Loucy (cell line): ENCODE data around the gene HDLBP.

Source experiments
- EZH2phosphoT487 ChIP-seq: fragments of 200-600 bp; IDR thresholded peaks from 2 replicates; pipeline ENCODE4 v1.6.1; 2018; ENCODE audit warnings: antibody characterized with exemption, mild to moderate bottlenecking, moderate library complexity, borderline replicate concordance
- TF ChIP-seq, protein P1 (sequence below): fragments of 200-600 bp; sonication (generic); conservative IDR thresholded peaks from 2 replicates; pipeline ENCODE4 v1.5.1; 2014; ENCODE audit warnings: mild to moderate bottlenecking, antibody characterized with exemption, low read length

DNA sequence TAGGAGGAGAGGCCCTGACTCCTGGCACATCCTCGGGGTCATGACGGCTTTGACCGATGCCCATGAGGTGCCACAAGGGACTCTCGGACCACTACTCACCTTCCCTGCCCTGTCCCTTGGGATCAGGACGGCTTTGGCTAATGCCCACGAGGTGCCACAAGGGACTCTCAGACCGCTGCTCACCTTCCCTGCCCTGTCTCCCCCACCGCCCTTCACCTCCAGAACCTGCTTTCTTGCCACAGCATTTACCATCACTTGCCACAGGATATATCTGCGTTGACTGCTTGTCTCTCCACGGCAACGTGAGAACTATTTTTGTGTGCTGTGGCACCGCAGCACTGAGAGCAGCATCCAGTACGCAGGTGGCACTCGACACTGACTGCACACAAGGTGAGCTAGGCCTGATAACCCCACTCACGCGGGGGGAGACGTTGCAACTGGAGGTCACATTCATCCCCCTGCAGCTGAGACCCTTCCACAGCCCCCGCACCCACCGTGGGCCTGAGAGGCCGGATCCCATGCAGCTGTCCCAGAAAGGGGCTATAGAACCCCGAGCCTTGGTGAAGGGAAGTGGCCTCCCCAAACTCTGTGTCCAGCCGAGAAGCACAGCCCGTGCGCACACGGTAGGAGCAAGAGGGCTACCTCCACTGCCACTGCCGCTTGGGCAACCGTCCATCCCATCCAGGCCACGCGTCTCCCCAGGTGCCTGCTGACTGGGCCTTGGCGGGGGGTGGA is 79.4 kb downstream of the HDLBP start:
- TF ChIP-seq, protein P1, sequence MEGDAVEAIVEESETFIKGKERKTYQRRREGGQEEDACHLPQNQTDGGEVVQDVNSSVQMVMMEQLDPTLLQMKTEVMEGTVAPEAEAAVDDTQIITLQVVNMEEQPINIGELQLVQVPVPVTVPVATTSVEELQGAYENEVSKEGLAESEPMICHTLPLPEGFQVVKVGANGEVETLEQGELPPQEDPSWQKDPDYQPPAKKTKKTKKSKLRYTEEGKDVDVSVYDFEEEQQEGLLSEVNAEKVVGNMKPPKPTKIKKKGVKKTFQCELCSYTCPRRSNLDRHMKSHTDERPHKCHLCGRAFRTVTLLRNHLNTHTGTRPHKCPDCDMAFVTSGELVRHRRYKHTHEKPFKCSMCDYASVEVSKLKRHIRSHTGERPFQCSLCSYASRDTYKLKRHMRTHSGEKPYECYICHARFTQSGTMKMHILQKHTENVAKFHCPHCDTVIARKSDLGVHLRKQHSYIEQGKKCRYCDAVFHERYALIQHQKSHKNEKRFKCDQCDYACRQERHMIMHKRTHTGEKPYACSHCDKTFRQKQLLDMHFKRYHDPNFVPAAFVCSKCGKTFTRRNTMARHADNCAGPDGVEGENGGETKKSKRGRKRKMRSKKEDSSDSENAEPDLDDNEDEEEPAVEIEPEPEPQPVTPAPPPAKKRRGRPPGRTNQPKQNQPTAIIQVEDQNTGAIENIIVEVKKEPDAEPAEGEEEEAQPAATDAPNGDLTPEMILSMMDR, result no peak
- no peak for TF ChIP-seq EZH2phosphoT487
